SK-N-SH treated with all-trans-retinoic acid at 6 μM for 48 hours (cell line): ENCODE results near the gene NEGR1.

ENCODE experiments used
- ARNTL ChIP-seq: fragments of 450-650 bp; formaldehyde crosslinking; IDR thresholded peaks from 2 replicates; pipeline ENCODE4 v1.5.0; 2020; ENCODE audit warnings: low read depth, mild to moderate bottlenecking, moderate library complexity, borderline replicate concordance
- BACH2 ChIP-seq: fragments of 250-450 bp; sonication (Bioruptor Pico); IDR thresholded peaks from 2 replicates; pipeline ENCODE4 v1.9.0; 2021; ENCODE audit warnings: mild to moderate bottlenecking, borderline replicate concordance
- CSRNP3 ChIP-seq: fragments of 250-450 bp; sonication (Bioruptor Pico); IDR thresholded peaks from 2 replicates; pipeline ENCODE4 v1.5.1; 2021; ENCODE audit warnings: mild to moderate bottlenecking, moderate library complexity
- ESRRG ChIP-seq: fragments of 250-450 bp; sonication (Bioruptor Pico); IDR thresholded peaks from 2 replicates; pipeline ENCODE4 v1.6.1; 2021; ENCODE audit warnings: mild to moderate bottlenecking
- GLIS3 ChIP-seq: fragments of 250-450 bp; sonication (Bioruptor Pico); IDR thresholded peaks from 2 replicates; pipeline ENCODE4 v1.5.0; 2020; ENCODE audit warnings: mild to moderate bottlenecking, moderate library complexity
- POU6F1 ChIP-seq: fragments of 250-450 bp; sonication (Bioruptor Pico); IDR thresholded peaks from 2 replicates; pipeline ENCODE4 v1.8.0; 2021; ENCODE audit warnings: low read depth, mild to moderate bottlenecking, moderate library complexity, borderline replicate concordance
- PPARA ChIP-seq: fragments of 250-450 bp; sonication (Bioruptor Pico); IDR thresholded peaks from 2 replicates; pipeline ENCODE4 v1.5.0; 2020; ENCODE audit warnings: mild to moderate bottlenecking, borderline replicate concordance
- TF ChIP-seq, protein P1 (sequence below): fragments of 250-450 bp; sonication (Bioruptor Pico); IDR thresholded peaks from 2 replicates; pipeline ENCODE4 v1.8.0; 2020; ENCODE audit warnings: mild to moderate bottlenecking, moderate library complexity, borderline replicate concordance

GRCh38 chr1:72051538-72051937 lies 230.8 kb downstream of the NEGR1 start:
- TF ChIP-seq BACH2 (CRISPR knock-in tag) = no peak
- TF ChIP-seq, protein P1, sequence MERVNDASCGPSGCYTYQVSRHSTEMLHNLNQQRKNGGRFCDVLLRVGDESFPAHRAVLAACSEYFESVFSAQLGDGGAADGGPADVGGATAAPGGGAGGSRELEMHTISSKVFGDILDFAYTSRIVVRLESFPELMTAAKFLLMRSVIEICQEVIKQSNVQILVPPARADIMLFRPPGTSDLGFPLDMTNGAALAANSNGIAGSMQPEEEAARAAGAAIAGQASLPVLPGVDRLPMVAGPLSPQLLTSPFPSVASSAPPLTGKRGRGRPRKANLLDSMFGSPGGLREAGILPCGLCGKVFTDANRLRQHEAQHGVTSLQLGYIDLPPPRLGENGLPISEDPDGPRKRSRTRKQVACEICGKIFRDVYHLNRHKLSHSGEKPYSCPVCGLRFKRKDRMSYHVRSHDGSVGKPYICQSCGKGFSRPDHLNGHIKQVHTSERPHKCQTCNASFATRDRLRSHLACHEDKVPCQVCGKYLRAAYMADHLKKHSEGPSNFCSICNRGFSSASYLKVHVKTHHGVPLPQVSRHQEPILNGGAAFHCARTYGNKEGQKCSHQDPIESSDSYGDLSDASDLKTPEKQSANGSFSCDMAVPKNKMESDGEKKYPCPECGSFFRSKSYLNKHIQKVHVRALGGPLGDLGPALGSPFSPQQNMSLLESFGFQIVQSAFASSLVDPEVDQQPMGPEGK (CRISPR knock-in tag) = no peak
- TF ChIP-seq CSRNP3 = no peak
- TF ChIP-seq PPARA (CRISPR knock-in tag) = no peak
- TF ChIP-seq ARNTL (CRISPR knock-in tag) = no peak
- no peak for TF ChIP-seq ESRRG (CRISPR knock-in tag)
- TF ChIP-seq POU6F1 (CRISPR knock-in tag) = no peak
- no peak for TF ChIP-seq GLIS3
